Right lobe of liver (tissue), 6 donors: ENCODE data around the gene TAS2R60. TPM values are rescaled to one million over a fixed set of nuclear protein-coding genes. Genes with fewer than 3 reads are reported as not detected.
"Not testable (repeated sequence)": the region's sequence is repeated elsewhere in the genome, so short reads cannot be mapped to it uniquely, and the experiment has no call there.

Experiments used
- ATAC-seq, 4 donors: fragments of 200-7000 bp; cut with Tn5 transposase; one replicate each; pipeline ENCODE4 v1.9.1; 2020; ENCODE audit warnings: mild to moderate bottlenecking in 4 of 4, moderate library complexity in 4 of 4
- DNase-seq, 3 donors: peaks; one replicate each; pipeline ENCODE4 v3.0.0-alpha.2; 2020
- H3K27ac ChIP-seq, 3 donors: fragments of 200-600 bp; one replicate each; pipeline ENCODE4 v1.8.0; 2022
- H3K27me3 ChIP-seq, 2 donors: fragments of 200-600 bp; one replicate each; pipeline ENCODE4 v1.8.0; 2022
- H3K36me3 ChIP-seq, 4 donors: fragments of 200-600 bp; sonication (generic) in 1 of 4; one replicate each; pipeline versions ENCODE4 v1.5.1 to v1.8.0; 2017 to 2022; ENCODE audit warnings: control low read depth in 1 of 4
- H3K4me1 ChIP-seq, 4 donors: fragments of 200-600 bp; sonication (generic) in 1 of 4; one replicate each; pipeline versions ENCODE4 v1.5.1 to v1.8.0; 2017 to 2022; ENCODE audit warnings: control low read depth in 1 of 4
- H3K4me3 ChIP-seq, 3 donors: fragments of 200-600 bp; one replicate each; pipeline ENCODE4 v1.8.0; 2022
- H3K9me3 ChIP-seq, 4 donors: fragments of 200-600 bp; sonication (generic) in 1 of 4; one replicate each; pipeline versions ENCODE4 v1.5.1 to v1.8.0; 2017 to 2022; ENCODE audit warnings: control low read depth in 1 of 4
- POLR2A ChIP-seq: fragments of 450-650 bp; IDR thresholded peaks from one replicate; pipeline ENCODE4 v1.6.1; 2017; ENCODE audit warnings: antibody characterized with exemption, mild to moderate bottlenecking
- WGBS: methylation state at CpG from one replicate; pipeline ENCODE4 v1.1.6; 2018; ENCODE audit warnings: low coverage, low lambda C conversion rate; ENCODE audit not compliant: insufficient coverage; ENCODE audit errors: missing lambda C conversion rate; 5-methylcytosine and 5-hydroxymethylcytosine counted together
- intact Hi-C, 2 donors: fragments of 100-400 bp; cut with DNase I; formaldehyde crosslinking; loops; one replicate each; pipeline versions ENCODE4 v1.11.2 to v1.14.1; 2022
- total RNA-seq, 6 experiments: library from RNA; depleted of rRNA in 2 of 6; stranded (reverse); fragments of >200 nt in 2 of 6; fragmentation: NEBNext Ultra II Directional in 3 of 6; extraction: Animal tissue kit (Norgen Biotek cat#: 25700) in 3 of 6; gene quantifications; one replicate each; pipeline versions ENCODE4 v1.1.0 to v1.2.4, GENCODE V29; 2016 to 2023
- TF ChIP-seq, protein P1 (sequence below), 4 donors: fragments of 200-600 bp in 3 of 4; fragments of 450-650 bp in 1 of 4; IDR thresholded peaks; one replicate each; pipeline versions ENCODE4 v1.5.1 to v1.8.0; 2016 to 2022; ENCODE audit warnings: antibody characterized with exemption in 4 of 4, mild to moderate bottlenecking in 2 of 4
- donor health status: DM: no; HTN: yes; CAD: no.
- donor health status: DM: no; HTN: no; CAD: no.
- donor health status: DM: no; HTN: no; CAD: no.
- donor health status: DM: no; HTN: yes; CAD: no.
- donor health status: DM: no; HTN: yes; CAD: no.

The TAS2R60 gene
- total RNA-seq, 6 experiments from 2014 or later, result 0.35 TPM; not detected in 5

DNA sequence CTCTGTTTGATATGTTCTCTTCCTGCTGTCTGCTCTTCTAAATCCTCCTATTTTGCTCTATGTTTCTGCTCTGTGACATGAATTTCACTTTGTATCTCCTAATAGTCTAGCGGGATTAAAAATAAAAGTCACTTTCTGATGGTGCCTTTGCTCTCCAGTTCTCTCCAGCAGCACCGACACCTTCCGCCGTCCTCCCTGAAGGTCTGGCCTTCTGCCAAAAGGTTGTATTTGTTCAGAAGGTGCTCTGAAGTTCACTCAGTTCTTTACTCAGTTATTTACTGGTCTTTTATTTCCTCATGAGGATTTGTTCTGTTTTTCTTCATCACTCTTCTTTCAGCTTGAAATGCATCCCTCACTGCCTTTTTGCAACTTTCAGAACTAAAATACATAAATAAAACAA lies 23.4 kb upstream of the TAS2R60 start:
- WGBS, result 21% methylated on average over 4 of the region's 4 CpGs
- DNase-seq (no peak), ATAC-seq (peak; percentile 35 to 77 (median 59))
- no peaks in the 10 kb centered on the region for H3K36me3 ChIP-seq
- intact Hi-C loops, result loop anchor here (5.0 to 10.0 kb wide), 2 partner anchors 95 to 98 kb away; no protein-coding TSS in a partner anchor
- H3K4me1 ChIP-seq, result peaks cover 0 to 8% (median 0%) of the 10 kb centered on the region in 4 donors
- TF ChIP-seq POLR2A, result no peak
- H3K27ac ChIP-seq, result no peak overlapping the region
- H3K27me3 ChIP-seq, result no peaks in the 10 kb centered on the region
- no peaks in the 10 kb centered on the region for H3K9me3 ChIP-seq
- no peak overlapping the region for H3K4me3 ChIP-seq

DNA sequence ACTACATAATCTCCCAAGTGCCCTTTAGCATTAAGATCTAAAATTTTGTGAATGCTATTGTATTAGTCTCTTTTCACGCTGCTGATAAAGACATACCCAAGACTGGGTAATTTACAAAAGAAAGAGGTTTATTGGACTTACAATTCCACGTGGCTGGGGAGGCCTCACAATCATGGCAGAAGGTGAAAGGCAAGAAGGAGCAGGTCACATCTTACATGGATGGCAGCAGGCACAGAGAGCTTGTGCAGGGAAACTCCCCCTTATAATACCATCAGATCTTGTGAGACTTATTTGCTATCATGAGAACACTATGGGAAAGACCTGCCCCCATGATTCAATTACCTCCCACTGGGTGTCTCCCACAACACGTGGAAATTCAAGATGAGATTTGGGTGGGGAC lies 22.6 kb upstream of the TAS2R60 start:
- H3K27me3 ChIP-seq, H3K36me3 ChIP-seq, intact Hi-C loops, ATAC-seq, H3K4me1 ChIP-seq, H3K4me3 ChIP-seq, H3K27ac ChIP-seq, H3K9me3 ChIP-seq, DNase-seq: not testable (repeated sequence)
- 67% methylated on average over 3 of the region's 3 CpGs for WGBS

DNA sequence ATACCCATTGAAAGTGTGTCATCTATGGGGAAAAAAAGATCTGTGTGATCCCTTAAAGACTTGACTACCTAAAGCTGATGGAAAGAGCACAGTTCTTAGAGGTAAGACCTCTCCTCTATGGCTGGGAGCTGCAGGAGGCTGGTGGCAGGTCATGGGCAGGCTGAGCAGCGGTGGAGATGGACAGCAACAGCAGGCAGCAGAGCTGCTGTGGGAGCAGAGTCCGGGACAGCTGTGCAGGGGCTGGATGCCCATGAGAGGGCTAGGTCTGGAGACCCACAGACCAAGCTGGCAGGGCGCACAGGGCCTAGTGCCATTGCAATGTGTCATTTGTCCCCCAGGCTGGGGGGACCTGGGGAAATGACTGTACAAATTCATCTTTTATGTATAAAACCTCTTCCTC lies 21.2 kb upstream of the TAS2R60 start:
- Histone ChIP-seq H3K27ac (no peak overlapping the region), H3K4me1 (peaks cover 0 to 15% (median 0%) of the 10 kb centered on the region in 4 donors), H3K4me3 (no peak overlapping the region), H3K27me3 (no peaks in the 10 kb centered on the region), H3K36me3 (no peaks in the 10 kb centered on the region), H3K9me3 (no peaks in the 10 kb centered on the region)
- DNase-seq (no peak), ATAC-seq (peak in 2 of 4 donors; percentile 18 to 25)
- intact Hi-C loops, result no loop called here
- 80% methylated on average over 1 of the region's 3 CpGs for WGBS
- TF ChIP-seq, protein P1, sequence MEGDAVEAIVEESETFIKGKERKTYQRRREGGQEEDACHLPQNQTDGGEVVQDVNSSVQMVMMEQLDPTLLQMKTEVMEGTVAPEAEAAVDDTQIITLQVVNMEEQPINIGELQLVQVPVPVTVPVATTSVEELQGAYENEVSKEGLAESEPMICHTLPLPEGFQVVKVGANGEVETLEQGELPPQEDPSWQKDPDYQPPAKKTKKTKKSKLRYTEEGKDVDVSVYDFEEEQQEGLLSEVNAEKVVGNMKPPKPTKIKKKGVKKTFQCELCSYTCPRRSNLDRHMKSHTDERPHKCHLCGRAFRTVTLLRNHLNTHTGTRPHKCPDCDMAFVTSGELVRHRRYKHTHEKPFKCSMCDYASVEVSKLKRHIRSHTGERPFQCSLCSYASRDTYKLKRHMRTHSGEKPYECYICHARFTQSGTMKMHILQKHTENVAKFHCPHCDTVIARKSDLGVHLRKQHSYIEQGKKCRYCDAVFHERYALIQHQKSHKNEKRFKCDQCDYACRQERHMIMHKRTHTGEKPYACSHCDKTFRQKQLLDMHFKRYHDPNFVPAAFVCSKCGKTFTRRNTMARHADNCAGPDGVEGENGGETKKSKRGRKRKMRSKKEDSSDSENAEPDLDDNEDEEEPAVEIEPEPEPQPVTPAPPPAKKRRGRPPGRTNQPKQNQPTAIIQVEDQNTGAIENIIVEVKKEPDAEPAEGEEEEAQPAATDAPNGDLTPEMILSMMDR (IDR thresholded peaks at IDR 0.05), result no peak
- no peak for TF ChIP-seq POLR2A

DNA sequence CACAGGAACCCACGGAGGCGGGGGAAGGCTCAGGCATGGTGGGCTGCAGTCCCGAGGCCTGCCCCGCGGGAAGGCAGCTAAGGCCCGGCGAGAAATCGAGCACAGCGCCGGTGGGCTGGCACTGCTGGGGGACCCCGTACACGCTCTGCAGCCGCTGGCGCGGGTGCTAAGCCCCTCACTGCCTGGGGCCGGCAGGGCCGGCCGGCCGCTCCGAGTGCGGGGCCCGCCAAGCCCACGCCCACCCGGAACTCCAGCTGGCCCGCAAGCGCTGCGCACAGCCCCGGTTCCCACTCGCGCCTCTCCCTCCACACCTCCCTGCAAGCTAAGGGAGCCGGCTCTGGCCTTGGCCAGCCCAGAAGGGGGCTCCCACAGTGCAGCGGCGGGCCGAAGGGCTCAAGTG lies 18.8 kb upstream of the TAS2R60 start:
- H3K4me3 ChIP-seq, DNase-seq, H3K9me3 ChIP-seq, H3K36me3 ChIP-seq, H3K27me3 ChIP-seq, intact Hi-C loops, ATAC-seq, H3K27ac ChIP-seq: not testable (repeated sequence)
- 100% methylated on average over 1 of the region's 34 CpGs for WGBS
- H3K4me1 ChIP-seq, result peaks cover 0 to 15% (median 0%) of the 10 kb centered on the region in 4 donors

DNA sequence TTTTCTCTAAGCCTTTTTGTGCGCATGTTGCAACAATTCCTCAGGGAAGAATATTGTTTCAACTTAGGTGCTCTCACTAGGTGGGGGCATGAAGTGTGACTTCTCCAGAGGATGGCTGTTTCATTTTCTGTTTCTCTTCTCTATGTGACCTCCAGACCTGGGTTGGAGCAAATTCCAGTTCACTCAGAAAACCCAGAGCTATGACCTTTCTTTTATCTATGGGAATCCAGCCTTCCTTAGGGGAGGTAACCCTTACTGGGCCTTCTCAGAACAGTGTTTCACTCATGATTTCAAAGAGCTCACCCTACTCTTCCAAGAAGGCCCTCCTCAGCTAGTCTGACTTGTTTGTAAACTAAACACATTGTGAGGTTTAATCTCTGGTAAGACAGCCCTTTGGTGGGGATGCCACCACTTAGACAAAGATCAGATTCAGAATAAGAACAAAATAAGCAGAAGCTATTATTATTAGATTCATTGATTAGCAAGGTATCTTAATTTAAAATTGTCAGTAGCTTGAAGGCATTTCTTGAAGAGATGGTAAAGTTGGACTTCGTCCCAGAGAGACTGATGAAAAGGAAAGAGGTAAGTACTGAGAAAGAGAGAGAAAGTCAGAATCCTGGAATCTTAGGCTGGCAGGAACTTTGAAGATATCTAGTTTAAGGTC lies 16.6 kb upstream of the TAS2R60 start:
- Histone ChIP-seq H3K9me3 (no peaks in the 10 kb centered on the region), H3K27me3 (no peaks in the 10 kb centered on the region), H3K4me1 (peaks cover 0 to 8% (median 0%) of the 10 kb centered on the region in 4 donors), H3K4me3 (no peak overlapping the region), H3K27ac (no peak overlapping the region), H3K36me3 (no peaks in the 10 kb centered on the region)
- DNase-seq, result no peak
- TF ChIP-seq, protein P1 (IDR thresholded peaks at IDR 0.05), result no peak
- TF ChIP-seq POLR2A, result no peak
- ATAC-seq, result peak; percentile 39 to 91 (median 82)
- 88% methylated on average over 2 of the region's 2 CpGs for WGBS
- intact Hi-C loops, result no loop called here

DNA sequence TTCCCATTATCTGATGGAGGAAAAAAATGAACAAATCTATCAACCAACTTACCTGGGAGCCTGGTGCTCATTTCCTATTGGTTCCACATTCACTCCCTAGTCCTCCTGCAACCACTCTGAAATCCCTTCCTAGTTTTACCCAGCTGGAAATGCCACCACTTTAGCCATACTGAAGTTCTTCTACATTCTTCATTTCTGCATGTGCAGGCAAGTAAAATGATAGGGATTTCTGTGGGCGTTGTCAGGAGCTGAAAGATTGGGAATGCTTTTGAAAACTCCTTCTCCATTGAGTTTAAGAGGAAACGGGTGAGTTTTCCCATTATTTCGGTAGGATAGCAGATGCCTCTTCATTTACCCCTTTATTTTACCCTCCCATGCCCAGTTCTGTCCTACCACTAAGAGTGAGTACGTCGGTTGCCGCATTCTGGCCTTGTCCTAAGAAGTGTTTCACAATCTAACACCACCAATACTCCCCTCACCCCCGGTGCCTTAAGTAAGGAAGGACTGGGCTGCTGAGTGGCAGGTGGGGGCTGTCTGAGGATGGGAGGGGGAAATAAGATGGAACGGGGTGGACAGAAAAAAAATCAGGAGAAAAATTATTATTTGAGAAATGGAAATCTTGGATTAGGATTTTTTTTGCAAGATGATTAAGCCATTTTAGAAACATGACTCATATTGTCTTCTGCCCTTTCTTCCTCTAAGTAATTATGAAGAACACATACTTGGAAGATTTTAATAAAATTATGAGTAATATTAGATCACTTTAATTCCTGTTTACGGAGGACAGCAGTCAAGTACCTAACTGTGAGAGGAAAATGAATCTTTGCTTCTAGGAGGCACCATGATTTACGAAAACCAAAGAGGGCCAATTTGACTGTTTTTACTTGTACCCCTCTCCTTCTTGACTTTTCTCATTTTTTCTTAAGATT lies 13.2 kb upstream of the TAS2R60 start:
- TF ChIP-seq, protein P1 (IDR thresholded peaks at IDR 0.05), result no peak
- no peak for TF ChIP-seq POLR2A
- H3K9me3 ChIP-seq, result no peaks in the 10 kb centered on the region
- H3K36me3 ChIP-seq, result no peaks in the 10 kb centered on the region
- H3K4me3 ChIP-seq, result no peak overlapping the region
- 78% methylated on average over 9 of the region's 10 CpGs for WGBS
- ATAC-seq (no peak), DNase-seq (no peak)
- intact Hi-C loops, result no loop called here
- no peak overlapping the region for H3K27ac ChIP-seq
- H3K4me1 ChIP-seq, result peaks cover 0 to 16% (median 5%) of the 10 kb centered on the region in 4 donors
- H3K27me3 ChIP-seq, result no peaks in the 10 kb centered on the region
